Neural cell (in vitro differentiated cells): Measurements from ENCODE around the gene METTL15. TPM values are rescaled to one million over a fixed set of nuclear protein-coding genes. Genes with fewer than 3 reads are reported as not detected.
A peak's percentile ranks its signal among the peaks of the same experiment; 100 is the strongest.

Experiments used
- H2AFZ ChIP-seq: fragments of 200-600, 300-800 bp; sonication (generic), shearing (Covaris generic); 2 replicates; pipeline ENCODE4 v1.6.0; 2014; ENCODE audit warnings: low read depth, mild to moderate bottlenecking, antibody characterized with exemption, low read length, moderate library complexity
- H3F3A ChIP-seq: fragments of 200-600 bp; shearing (Covaris generic); 2 replicates; pipeline ENCODE4 v1.6.1; 2016; ENCODE audit warnings: mild to moderate bottlenecking, moderate library complexity, mixed read lengths, antibody characterized with exemption, low read length; ENCODE audit not compliant: insufficient read depth, poor library complexity, severe bottlenecking
- H3K27ac ChIP-seq: fragments of 200-600, 300-800 bp; sonication (generic), shearing (Covaris generic); 2 replicates; pipeline ENCODE4 v1.5.1; 2014; ENCODE audit warnings: mild to moderate bottlenecking, low read length, moderate library complexity
- H3K27me3 ChIP-seq: fragments of 300-800, 200-600 bp; sonication (generic), shearing (Covaris generic); 2 replicates; pipeline ENCODE4 v1.6.0; 2014; ENCODE audit warnings: mild to moderate bottlenecking, low read depth, low read length, moderate library complexity; ENCODE audit not compliant: insufficient read depth
- H3K36me3 ChIP-seq: fragments of 300-800, 200-600 bp; sonication (generic), shearing (Covaris generic); 2 replicates; pipeline ENCODE4 v1.5.1; 2014; ENCODE audit warnings: mild to moderate bottlenecking, antibody characterized with exemption, low read length, moderate library complexity; ENCODE audit not compliant: insufficient read depth
- H3K4me2 ChIP-seq: fragments of 300-800, 200-600 bp; sonication (generic), shearing (Covaris generic); 2 replicates; pipeline ENCODE4 v1.6.0; 2014; ENCODE audit warnings: mild to moderate bottlenecking, low read length
- H3K4me3 ChIP-seq: fragments of 300-800, 200-600 bp; sonication (generic), shearing (Covaris generic); 2 replicates; pipeline ENCODE4 v1.5.1; 2014; ENCODE audit warnings: mild to moderate bottlenecking, low read length, moderate library complexity
- H3K79me2 ChIP-seq: fragments of 200-600 bp; shearing (Covaris generic); replicated peaks from 2 replicates; pipeline ENCODE4 v1.6.0; 2014; ENCODE audit warnings: mild to moderate bottlenecking, low read length, moderate library complexity; ENCODE audit not compliant: insufficient read depth
- H3K9ac ChIP-seq: fragments of 300-800, 200-600 bp; sonication (generic), shearing (Covaris generic); 2 replicates; pipeline ENCODE4 v1.6.1; 2016; ENCODE audit warnings: mild to moderate bottlenecking, low read length, mixed read lengths
- H3K9me2 ChIP-seq: fragments of 200-600 bp; shearing (Covaris generic); 2 replicates; pipeline ENCODE4 v1.6.1; 2016; ENCODE audit warnings: mild to moderate bottlenecking, low read length, mixed read lengths; ENCODE audit not compliant: insufficient read depth
- H3K9me3 ChIP-seq: fragments of 200-600, 300-800 bp; sonication (generic), shearing (Covaris generic); 2 replicates; pipeline ENCODE4 v1.6.1; 2016; ENCODE audit warnings: mild to moderate bottlenecking, mixed run types, low read length, moderate library complexity, mixed read lengths
- H4K20me1 ChIP-seq: fragments of 200-600 bp; shearing (Covaris generic); 2 replicates; pipeline ENCODE4 v1.6.1; 2016; ENCODE audit warnings: mild to moderate bottlenecking, mixed run types; ENCODE audit not compliant: insufficient read depth
- EP300 ChIP-seq: fragments of 450-650 bp; conservative IDR thresholded peaks from 2 replicates; pipeline ENCODE4 v1.6.1; 2014; ENCODE audit warnings: antibody characterized with exemption, mild to moderate bottlenecking, moderate library complexity; ENCODE audit not compliant: poor library complexity, severe bottlenecking
- EZH2 ChIP-seq: fragments of 200-600, 300-800 bp; shearing (Covaris generic), sonication (generic); IDR thresholded peaks from 2 replicates; pipeline ENCODE4 v1.6.1; 2014; ENCODE audit warnings: antibody characterized with exemption, low read length, borderline replicate concordance, mild to moderate bottlenecking; ENCODE audit not compliant: insufficient read depth, poor library complexity, severe bottlenecking
- MXI1 ChIP-seq: fragments of 450-650 bp; conservative IDR thresholded peaks from 2 replicates; pipeline ENCODE4 v1.6.1; 2014; ENCODE audit warnings: antibody characterized with exemption, mild to moderate bottlenecking; ENCODE audit not compliant: poor library complexity, severe bottlenecking
- POLR2AphosphoS5 ChIP-seq: IDR thresholded peaks from 2 replicates; pipeline ENCODE4 v1.6.1; 2012
- RAD21 ChIP-seq: fragments of 450-650 bp; conservative IDR thresholded peaks from 2 replicates; pipeline ENCODE4 v1.6.1; 2014; ENCODE audit warnings: antibody characterized with exemption, mild to moderate bottlenecking, moderate library complexity
- SMC3 ChIP-seq: fragments of 450-650 bp; conservative IDR thresholded peaks from 2 replicates; pipeline ENCODE4 v1.6.1; 2014; ENCODE audit warnings: antibody characterized with exemption, mild to moderate bottlenecking, moderate library complexity; ENCODE audit not compliant: poor library complexity
- TAF1 ChIP-seq: IDR thresholded peaks from 2 replicates; pipeline ENCODE4 v1.6.1; 2012; ENCODE audit warnings: low read depth
- polyA plus RNA-seq: library from polyadenylated mRNA; depleted of rRNA; stranded (reverse); fragments of >200 nt; gene quantifications from 2 replicates; pipeline ENCODE4 v1.2.3, GENCODE V29; 2014
- TF ChIP-seq, protein P1 (sequence below): fragments of 450-650 bp; IDR thresholded peaks from 2 replicates; pipeline ENCODE4 v1.5.1; 2014; ENCODE audit warnings: antibody characterized with exemption, mild to moderate bottlenecking, moderate library complexity; ENCODE audit not compliant: poor library complexity, severe bottlenecking
- TF ChIP-seq, protein P2 (sequence below): IDR thresholded peaks from 2 replicates; pipeline ENCODE4 v1.6.1; 2012; ENCODE audit warnings: borderline replicate concordance

The METTL15 gene
- polyA plus RNA-seq, 1 donor from 2014 or later = 6.6 TPM

DNA sequence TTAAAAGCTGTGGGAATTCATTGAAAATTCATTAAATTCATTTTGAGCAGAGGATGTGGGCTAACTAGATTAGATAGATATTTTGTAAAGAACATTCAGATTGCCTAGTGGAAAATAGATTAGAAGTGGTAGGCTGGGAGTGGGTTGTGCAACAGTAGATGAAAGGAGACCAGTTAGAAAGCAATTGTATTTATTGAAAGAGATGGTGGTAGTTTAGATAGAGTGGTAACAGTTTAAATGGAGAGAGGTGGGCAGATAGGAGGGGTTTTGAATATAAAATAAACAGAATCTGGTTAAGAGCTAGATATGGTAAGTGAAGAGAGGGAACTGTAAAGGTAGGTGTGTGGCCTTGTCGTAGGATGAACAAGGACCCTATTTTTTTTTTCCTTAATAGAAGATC is 34.5 kb downstream of the METTL15 start:
- H3K36me3 ChIP-seq = no peaks in the 10 kb centered on the region
- H3K79me2 ChIP-seq = no peaks in the 10 kb centered on the region
- H3K9me3 ChIP-seq = peaks cover 10% of the 10 kb centered on the region
- no peaks in the 10 kb centered on the region for H4K20me1 ChIP-seq
- H3K4me2 ChIP-seq = no peak overlapping the region
- no peaks in the 10 kb centered on the region for H3K27me3 ChIP-seq
- no peaks in the 10 kb centered on the region for H3K9me2 ChIP-seq
- no peak overlapping the region for H3K4me3 ChIP-seq
- H2AFZ ChIP-seq = no peak overlapping the region
- no peaks in the 10 kb centered on the region for H3F3A ChIP-seq
- TF ChIP-seq POLR2AphosphoS5 (no peak), MXI1 (no peak), RAD21 (no peak)
- H3K9ac ChIP-seq = no peak overlapping the region
- no peak overlapping the region for H3K27ac ChIP-seq

DNA sequence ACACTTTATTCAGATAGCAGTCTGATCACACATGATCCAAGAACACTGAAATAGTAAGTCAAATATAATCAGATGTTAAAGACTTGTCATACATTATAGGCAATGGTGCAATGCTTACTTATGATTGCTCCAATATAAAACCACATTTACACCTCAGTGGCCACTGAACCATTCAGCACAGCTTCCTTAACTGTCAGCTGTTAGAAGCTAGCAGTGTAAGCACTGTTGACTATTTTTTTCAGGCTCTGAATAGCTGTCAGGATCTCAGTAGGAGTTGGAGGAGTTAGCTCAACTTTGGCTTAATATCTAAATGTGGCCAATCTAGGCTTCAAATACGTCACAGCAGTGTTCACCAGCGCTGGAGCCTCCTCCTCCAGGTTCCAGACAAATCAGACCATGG is 36.6 kb downstream of the METTL15 start:
- Histone ChIP-seq H3K27ac (no peak overlapping the region), H3K9me2 (no peaks in the 10 kb centered on the region), H3K36me3 (no peaks in the 10 kb centered on the region), H3K9me3 (peaks cover 5% of the 10 kb centered on the region), H3K9ac (no peak overlapping the region), H3K4me2 (no peak overlapping the region), H4K20me1 (no peaks in the 10 kb centered on the region), H3K79me2 (no peaks in the 10 kb centered on the region), H2AFZ (no peak overlapping the region), H3F3A (no peaks in the 10 kb centered on the region), H3K4me3 (no peak overlapping the region), H3K27me3 (no peaks in the 10 kb centered on the region)
- peak; percentile 67 for TF ChIP-seq EP300
- TF ChIP-seq, protein P1, sequence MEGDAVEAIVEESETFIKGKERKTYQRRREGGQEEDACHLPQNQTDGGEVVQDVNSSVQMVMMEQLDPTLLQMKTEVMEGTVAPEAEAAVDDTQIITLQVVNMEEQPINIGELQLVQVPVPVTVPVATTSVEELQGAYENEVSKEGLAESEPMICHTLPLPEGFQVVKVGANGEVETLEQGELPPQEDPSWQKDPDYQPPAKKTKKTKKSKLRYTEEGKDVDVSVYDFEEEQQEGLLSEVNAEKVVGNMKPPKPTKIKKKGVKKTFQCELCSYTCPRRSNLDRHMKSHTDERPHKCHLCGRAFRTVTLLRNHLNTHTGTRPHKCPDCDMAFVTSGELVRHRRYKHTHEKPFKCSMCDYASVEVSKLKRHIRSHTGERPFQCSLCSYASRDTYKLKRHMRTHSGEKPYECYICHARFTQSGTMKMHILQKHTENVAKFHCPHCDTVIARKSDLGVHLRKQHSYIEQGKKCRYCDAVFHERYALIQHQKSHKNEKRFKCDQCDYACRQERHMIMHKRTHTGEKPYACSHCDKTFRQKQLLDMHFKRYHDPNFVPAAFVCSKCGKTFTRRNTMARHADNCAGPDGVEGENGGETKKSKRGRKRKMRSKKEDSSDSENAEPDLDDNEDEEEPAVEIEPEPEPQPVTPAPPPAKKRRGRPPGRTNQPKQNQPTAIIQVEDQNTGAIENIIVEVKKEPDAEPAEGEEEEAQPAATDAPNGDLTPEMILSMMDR = no peak
- no peak for TF ChIP-seq SMC3
- TF ChIP-seq, protein P2, sequence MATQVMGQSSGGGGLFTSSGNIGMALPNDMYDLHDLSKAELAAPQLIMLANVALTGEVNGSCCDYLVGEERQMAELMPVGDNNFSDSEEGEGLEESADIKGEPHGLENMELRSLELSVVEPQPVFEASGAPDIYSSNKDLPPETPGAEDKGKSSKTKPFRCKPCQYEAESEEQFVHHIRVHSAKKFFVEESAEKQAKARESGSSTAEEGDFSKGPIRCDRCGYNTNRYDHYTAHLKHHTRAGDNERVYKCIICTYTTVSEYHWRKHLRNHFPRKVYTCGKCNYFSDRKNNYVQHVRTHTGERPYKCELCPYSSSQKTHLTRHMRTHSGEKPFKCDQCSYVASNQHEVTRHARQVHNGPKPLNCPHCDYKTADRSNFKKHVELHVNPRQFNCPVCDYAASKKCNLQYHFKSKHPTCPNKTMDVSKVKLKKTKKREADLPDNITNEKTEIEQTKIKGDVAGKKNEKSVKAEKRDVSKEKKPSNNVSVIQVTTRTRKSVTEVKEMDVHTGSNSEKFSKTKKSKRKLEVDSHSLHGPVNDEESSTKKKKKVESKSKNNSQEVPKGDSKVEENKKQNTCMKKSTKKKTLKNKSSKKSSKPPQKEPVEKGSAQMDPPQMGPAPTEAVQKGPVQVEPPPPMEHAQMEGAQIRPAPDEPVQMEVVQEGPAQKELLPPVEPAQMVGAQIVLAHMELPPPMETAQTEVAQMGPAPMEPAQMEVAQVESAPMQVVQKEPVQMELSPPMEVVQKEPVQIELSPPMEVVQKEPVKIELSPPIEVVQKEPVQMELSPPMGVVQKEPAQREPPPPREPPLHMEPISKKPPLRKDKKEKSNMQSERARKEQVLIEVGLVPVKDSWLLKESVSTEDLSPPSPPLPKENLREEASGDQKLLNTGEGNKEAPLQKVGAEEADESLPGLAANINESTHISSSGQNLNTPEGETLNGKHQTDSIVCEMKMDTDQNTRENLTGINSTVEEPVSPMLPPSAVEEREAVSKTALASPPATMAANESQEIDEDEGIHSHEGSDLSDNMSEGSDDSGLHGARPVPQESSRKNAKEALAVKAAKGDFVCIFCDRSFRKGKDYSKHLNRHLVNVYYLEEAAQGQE = no peak
- no peak for TF ChIP-seq MXI1
- TF ChIP-seq TAF1 = no peak
- TF ChIP-seq RAD21 = no peak
- TF ChIP-seq EZH2 = no peak
- TF ChIP-seq POLR2AphosphoS5 = peak; percentile 71
